Measurements from ENCODE around the gene OXTR.

DNA sequence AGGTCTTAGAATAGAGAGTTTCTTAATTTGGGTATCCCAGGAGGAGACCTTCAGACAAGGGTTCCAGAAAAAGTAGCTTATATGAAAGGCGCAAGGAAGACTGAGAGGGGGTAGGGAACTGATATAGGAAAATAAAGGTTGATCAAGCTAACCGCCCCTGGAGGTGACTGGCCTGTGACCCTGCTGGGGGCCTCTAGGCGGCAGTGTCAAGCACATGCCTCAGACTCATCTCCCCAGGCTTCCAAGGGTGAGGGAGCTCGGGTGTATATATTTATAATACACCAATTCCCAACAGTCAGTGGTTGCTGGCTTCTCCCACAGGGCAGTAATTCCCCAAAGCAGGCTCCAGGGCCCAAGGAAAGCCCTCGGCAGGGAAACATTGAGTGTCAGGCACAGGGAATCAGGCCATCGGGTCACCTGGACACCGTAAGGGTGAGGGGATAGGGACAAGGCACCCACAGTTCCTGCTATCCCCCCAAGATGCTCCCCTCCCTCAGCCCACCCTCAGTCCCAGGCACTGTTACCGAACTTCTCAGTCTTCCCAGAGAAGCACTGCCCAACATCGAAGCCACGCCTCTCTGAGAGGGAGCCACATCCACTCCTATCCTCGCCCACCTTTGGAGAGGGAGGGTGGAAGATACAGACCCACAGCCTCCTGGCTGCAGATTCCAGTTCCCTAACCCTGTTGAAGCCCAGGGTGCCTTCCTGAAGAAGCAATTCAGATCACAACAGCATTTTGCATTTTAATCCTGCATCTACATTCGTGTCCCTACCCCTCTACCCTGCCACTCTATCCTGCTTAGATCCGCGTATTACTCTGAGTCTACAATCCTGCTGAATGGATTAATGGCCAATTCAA, 55.3 kb downstream of the OXTR start:
- TF ChIP-seq EZH2 (IDR thresholded peaks at IDR 0.05; ENCODE audit: borderline replicate concordance) (no peak), EZH2phosphoT487 (IDR thresholded peaks at IDR 0.05; ENCODE audit: low read depth, severe bottlenecking, unreplicated experiment) (no peak)

Data from hepatocyte (in vitro differentiated cells).